Pancreas (tissue), 10 donors: ENCODE results near the gene PRDM12. TPM values are rescaled to one million over a fixed set of nuclear protein-coding genes. Genes with fewer than 3 reads are reported as not detected.

Experiments used
- ATAC-seq, 4 donors: fragments of 200-7000 bp; cut with Tn5 transposase; one replicate each; pipeline versions ENCODE4 v1.8.0 to v1.9.1; 2020; ENCODE audit warnings: mild to moderate bottlenecking in 4 of 4, moderate library complexity in 4 of 4
- DNase-seq, 6 donors: peaks; one replicate each; pipeline ENCODE4 v3.0.0-alpha.2; 2020
- FAIRE-seq: peaks from 2 replicates; lab custom pipeline; 2012; peaks lifted over from hg19 to GRCh38; lab: Jason Lieb, UNC
- H3K27ac ChIP-seq, 4 donors: fragments of 200-600 bp; sonication (generic); 1 replicate in 3 of 4; 2 replicates in 1 of 4; pipeline versions ENCODE4 v1.5.0 to v1.8.0; 2020
- H3K27me3 ChIP-seq, 4 donors: fragments of 200-600 bp; one replicate each; pipeline ENCODE4 v1.8.0; 2021
- H3K36me3 ChIP-seq, 3 donors: fragments of 200-600 bp; sonication (generic) in 1 of 3; one replicate each; pipeline versions ENCODE4 v1.5.0 to v1.8.0; 2020 to 2021
- H3K4me1 ChIP-seq, 3 donors: fragments of 200-600 bp; one replicate each; pipeline ENCODE4 v1.8.0; 2021
- H3K4me3 ChIP-seq, 4 donors: fragments of 200-600 bp; sonication (generic) in 2 of 4; one replicate each; pipeline versions ENCODE4 v1.5.0 to v1.8.0; 2020 to 2021
- H3K9me3 ChIP-seq, 4 donors: fragments of 200-600 bp; one replicate each; pipeline ENCODE4 v1.8.0; 2021
- WGBS, 2 donors: extraction: QIAGEN DNeasy Blood & Tissue Kit; methylation state at CpG; one replicate each; pipeline ENCODE4 v1.1.7; 2013; 5-methylcytosine and 5-hydroxymethylcytosine counted together
- intact Hi-C, 3 donors: fragments of 100-400 bp; cut with DNase I; formaldehyde crosslinking; loops; one replicate each; pipeline versions ENCODE4 v1.11.1 to v1.14.2; 2022
- polyA plus RNA-seq, 2 donors: library from polyadenylated mRNA; stranded (reverse); fragments of 200-250 nt; gene quantifications; one replicate each; pipeline ENCODE4 v1.2.3, GENCODE V29; 2013
- total RNA-seq, 6 donors: library from RNA; stranded (reverse); fragmentation: NEBNext Ultra II Directional in 4 of 6; extraction: Animal tissue kit (Norgen Biotek cat#: 25700) in 4 of 6; gene quantifications; one replicate each; pipeline versions ENCODE4 v1.2.1 to v1.2.4, GENCODE V29; 2021 to 2023
- TF ChIP-seq, protein P1 (sequence below), 4 donors: fragments of 200-600 bp; sonication (generic) in 3 of 4; IDR thresholded peaks; one replicate each; pipeline versions ENCODE4 v1.5.0 to v1.8.0; 2021; ENCODE audit warnings: antibody characterized with exemption in 4 of 4
- donor health status: healthy with polysubstance abuse.
- donor health status: DM: no; HTN: no; CAD: no; lungs with moderate emphysema.
- donor health status: DM: no; HTN: no; CAD: no.
- donor health status: control.
- donor health status: control.
- donor health status: Bipolar disorder and iron deficiency.
- donor health status: DM: yes; HTN: yes; CAD: no.
- donor health status: DM: no; HTN: no; CAD: no.
- donor health status: DM: no; HTN: no; CAD: no.
- donor health status: DM: yes; HTN: yes; CAD: no.

The PRDM12 gene
- total and polyA plus RNA-seq, 8 donors = 0.02 to 0.06 (median 0.06) TPM; not detected in 5

DNA sequence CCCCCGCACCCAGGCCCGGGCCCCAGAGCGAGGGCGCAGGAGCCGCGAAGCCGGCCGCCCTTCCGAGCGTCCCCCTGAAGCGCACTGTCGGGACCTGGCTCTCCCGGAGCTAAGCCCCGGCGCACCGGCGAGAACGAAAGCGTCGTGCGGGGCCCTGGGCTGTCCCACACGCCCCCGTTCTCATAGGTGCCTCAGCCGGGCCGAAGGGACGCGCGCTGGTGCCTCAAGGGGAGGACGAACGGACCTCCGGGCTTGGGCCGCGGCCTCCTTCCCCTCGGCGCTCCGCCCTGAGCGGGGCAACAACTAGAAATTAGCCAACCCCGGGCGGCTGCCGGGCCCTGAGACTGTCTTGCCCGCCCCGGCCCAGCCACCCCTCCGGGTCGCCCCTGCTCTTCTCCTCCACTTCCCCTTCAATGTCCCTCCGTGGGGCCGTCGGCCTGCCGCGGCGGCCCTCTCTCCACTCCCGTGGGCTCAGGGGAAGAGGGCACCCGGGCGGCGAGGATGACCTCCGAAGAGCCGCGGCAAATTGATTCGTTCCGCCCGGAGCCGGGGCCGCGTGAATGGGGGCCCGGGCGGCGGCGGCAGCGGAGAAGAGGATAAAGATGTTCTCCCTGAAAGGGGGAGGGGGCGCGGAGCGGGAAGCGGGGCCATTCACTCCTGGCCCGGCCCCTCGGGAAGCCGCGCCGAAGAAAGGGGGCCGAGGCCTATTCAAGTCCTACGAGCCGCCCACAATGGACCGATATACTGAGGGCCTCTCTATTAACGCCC lies 3.5 kb upstream of the PRDM12 start:
- intact Hi-C loops = no loop called here
- WGBS, 2 donors = 2% methylated on average over 80 to 82 of the region's 82 CpGs
- Histone ChIP-seq H3K4me1 (peaks cover 0 to 23% (median 23%) of the 10 kb centered on the region in 3 donors), H3K9me3 (no peaks in the 10 kb centered on the region), H3K27me3 (peaks cover 7 to 77% (median 32%) of the 10 kb centered on the region in 4 donors), H3K4me3 (peak overlapping the region in 3 of 4 donors; percentile 5 to 50 (median 32)), H3K27ac (no peak overlapping the region), H3K36me3 (no peaks in the 10 kb centered on the region)
- TF ChIP-seq, protein P1, sequence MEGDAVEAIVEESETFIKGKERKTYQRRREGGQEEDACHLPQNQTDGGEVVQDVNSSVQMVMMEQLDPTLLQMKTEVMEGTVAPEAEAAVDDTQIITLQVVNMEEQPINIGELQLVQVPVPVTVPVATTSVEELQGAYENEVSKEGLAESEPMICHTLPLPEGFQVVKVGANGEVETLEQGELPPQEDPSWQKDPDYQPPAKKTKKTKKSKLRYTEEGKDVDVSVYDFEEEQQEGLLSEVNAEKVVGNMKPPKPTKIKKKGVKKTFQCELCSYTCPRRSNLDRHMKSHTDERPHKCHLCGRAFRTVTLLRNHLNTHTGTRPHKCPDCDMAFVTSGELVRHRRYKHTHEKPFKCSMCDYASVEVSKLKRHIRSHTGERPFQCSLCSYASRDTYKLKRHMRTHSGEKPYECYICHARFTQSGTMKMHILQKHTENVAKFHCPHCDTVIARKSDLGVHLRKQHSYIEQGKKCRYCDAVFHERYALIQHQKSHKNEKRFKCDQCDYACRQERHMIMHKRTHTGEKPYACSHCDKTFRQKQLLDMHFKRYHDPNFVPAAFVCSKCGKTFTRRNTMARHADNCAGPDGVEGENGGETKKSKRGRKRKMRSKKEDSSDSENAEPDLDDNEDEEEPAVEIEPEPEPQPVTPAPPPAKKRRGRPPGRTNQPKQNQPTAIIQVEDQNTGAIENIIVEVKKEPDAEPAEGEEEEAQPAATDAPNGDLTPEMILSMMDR (IDR thresholded peaks at IDR 0.05) = no peak
- DNase-seq (peak in 1 of 6 donors; percentile 55), ATAC-seq (peak; percentile 19 to 41 (median 28)), FAIRE-seq (no peak)

DNA sequence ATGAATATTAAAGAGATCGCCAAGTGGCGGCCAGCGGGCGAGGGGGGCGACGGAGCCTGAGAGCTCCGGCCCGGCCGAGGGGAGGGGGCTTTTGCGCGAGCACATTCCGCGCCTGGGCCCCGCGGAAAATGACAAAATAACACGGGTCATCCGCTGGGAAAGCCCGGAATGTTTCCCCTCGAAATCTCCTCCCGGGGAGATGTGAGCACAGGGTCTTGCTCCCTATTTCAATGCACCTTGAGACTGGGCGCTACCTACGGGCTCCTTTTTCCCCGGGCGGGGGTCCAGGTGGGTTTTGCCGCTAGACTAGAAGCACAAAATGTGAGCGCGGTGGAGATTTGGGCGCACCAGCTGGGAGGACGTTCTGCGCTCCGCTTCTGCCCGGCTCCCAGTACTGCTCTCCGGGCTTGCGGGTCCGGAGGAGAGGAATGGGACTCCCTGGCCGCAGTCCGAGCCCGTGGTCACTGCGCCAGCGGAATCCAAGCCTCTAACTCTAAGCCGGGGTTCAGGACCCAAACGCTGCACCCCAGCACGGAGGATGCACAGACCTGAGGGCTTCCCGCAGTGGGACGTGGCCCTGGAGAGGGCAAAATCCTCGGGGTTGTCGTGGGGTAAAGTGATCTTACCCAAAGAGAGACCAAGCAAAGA lies 2.8 kb upstream of the PRDM12 start:
- Histone ChIP-seq H3K4me1 (peaks cover 0 to 24% (median 23%) of the 10 kb centered on the region in 3 donors), H3K27me3 (peaks cover 7 to 84% (median 35%) of the 10 kb centered on the region in 4 donors), H3K4me3 (peak overlapping the region in 1 of 4 donors; percentile 50), H3K9me3 (no peaks in the 10 kb centered on the region), H3K27ac (no peak overlapping the region), H3K36me3 (no peaks in the 10 kb centered on the region)
- WGBS, 2 donors = 4% methylated on average over 47 of the region's 47 CpGs
- ATAC-seq (no peak), FAIRE-seq (no peak), DNase-seq (no peak)
- TF ChIP-seq, protein P1 (IDR thresholded peaks at IDR 0.05) = no peak
- intact Hi-C loops = no loop called here

DNA sequence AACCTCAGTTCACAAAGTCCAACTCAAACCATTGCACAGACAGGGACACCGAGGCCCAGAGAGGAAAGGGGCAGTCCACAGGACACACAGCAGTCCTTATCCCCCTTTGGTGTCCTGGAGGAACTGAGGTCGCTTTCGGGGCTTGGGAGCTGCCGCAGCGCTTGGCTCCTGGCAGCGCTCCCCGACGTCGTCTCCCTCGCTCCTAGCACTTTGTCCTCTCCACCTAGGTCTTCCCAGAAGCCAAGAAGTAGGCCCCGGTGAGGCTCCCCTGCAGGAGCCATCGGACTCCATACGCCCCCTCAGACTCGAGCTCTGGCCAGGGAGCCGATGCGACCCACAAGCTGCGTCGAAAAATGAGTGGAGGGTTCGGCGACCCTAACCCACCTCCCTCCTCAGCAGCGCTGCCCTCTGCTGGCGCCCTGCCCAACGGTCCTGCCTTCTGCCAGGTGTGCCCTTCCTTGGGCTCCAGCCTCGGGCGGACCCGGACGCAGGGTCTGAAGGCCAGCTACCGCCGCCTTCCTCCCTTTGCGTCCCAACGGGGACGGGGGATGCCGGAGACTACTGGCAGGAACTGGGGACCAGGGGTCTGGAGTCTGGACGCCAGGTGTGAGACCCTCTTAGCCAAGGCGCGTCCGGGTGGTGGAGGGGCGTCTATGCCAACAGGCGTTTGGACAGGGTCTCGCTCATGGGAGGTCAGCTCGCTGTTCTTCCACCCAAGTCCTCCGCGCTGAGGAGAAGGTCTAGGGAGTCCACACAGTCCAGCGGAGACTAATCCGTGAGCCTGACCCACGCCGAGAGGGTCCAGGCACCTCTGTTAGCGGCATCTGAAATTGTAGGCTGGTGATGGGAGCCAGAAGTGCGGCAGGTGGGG lies 2.1 kb upstream of the PRDM12 start:
- H3K27me3 ChIP-seq = peaks cover 7 to 86% (median 37%) of the 10 kb centered on the region in 4 donors
- DNase-seq (peak in 1 of 6 donors; percentile 71), FAIRE-seq (no peak), ATAC-seq (no peak)
- H3K27ac ChIP-seq = no peak overlapping the region
- no peaks in the 10 kb centered on the region for H3K9me3 ChIP-seq
- H3K36me3 ChIP-seq = no peaks in the 10 kb centered on the region
- WGBS, 2 donors = 6% methylated on average over 48 to 49 of the region's 49 CpGs
- intact Hi-C loops = no loop called here
- no peak overlapping the region for H3K4me3 ChIP-seq
- H3K4me1 ChIP-seq = peaks cover 0 to 24% (median 23%) of the 10 kb centered on the region in 3 donors
- TF ChIP-seq, protein P1 (IDR thresholded peaks at IDR 0.05) = no peak

DNA sequence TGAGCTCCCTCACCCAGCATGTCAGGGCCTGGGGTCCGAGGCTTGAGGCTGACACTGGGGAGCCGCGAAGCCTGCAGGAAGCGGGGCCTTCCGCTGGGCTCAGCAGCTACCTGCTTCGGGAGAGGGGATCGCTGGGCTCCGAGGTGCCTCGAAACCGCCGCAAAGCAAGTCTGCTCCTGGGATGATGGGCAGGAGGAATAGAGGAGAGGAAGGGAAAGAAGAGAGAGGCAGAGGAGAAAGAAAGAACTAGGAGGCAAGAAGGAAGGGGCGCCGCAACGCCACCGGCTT lies 1.5 kb upstream of the PRDM12 start:
- FAIRE-seq = no peak
- WGBS, 2 donors = 4 to 6% methylated on average over 15 of the region's 15 CpGs
- no peak for DNase-seq
- intact Hi-C loops = no loop called here
- no peak overlapping the region for H3K27ac ChIP-seq
- TF ChIP-seq, protein P1 (IDR thresholded peaks at IDR 0.05) = no peak
- peaks cover 0 to 24% (median 23%) of the 10 kb centered on the region in 3 donors for H3K4me1 ChIP-seq
- ATAC-seq = peak in 1 of 4 donors; percentile 6
- peaks cover 7 to 81% (median 37%) of the 10 kb centered on the region in 4 donors for H3K27me3 ChIP-seq
- peak overlapping the region in 1 of 4 donors; percentile 14 for H3K4me3 ChIP-seq
- no peaks in the 10 kb centered on the region for H3K36me3 ChIP-seq
- H3K9me3 ChIP-seq = no peaks in the 10 kb centered on the region
